ENCODE results near the gene HPF1. TPM values are rescaled to one million over a fixed set of nuclear protein-coding genes. Genes with fewer than 3 reads are reported as not detected.
A peak's percentile ranks its signal among the peaks of the same experiment; 100 is the strongest.

Gene HPF1
- total and polyA plus RNA-seq, 8 donors: 5.9 to 19.9 (median 9.5) TPM

GRCh38 chr4:169766741-169767140 lies 9.0 kb upstream of the HPF1 start:
- 67 to 78% methylated on average over 3 of the region's 3 CpGs for WGBS, 2 donors
- Histone ChIP-seq H3K27me3 (no peaks in the 10 kb centered on the region), H3K4me3 (no peak overlapping the region), H3K9me3 (no peaks in the 10 kb centered on the region), H3K36me3 (no peaks in the 10 kb centered on the region), H3K27ac (no peak overlapping the region), H3K4me1 (no peaks in the 10 kb centered on the region)
- ATAC-seq: no peak
- FAIRE-seq: no peak
- intact Hi-C loops (cut with DNase I): no loop called here
- DNase-seq: no peak
- no peak for TF ChIP-seq CTCF (IDR thresholded peaks at IDR 0.05)

- Histone ChIP-seq H3K4me3 (no peak overlapping the region), H3K4me1 (no peaks in the 10 kb centered on the region), H3K27me3 (no peaks in the 10 kb centered on the region), H3K27ac (no peak overlapping the region), H3K36me3 (no peaks in the 10 kb centered on the region), H3K9me3 (no peaks in the 10 kb centered on the region)
- ATAC-seq: no peak
- no peak for TF ChIP-seq CTCF (IDR thresholded peaks at IDR 0.05)
- FAIRE-seq: no peak
- WGBS, 2 donors: 81 to 91% methylated on average over 2 of the region's 2 CpGs
- intact Hi-C loops (cut with DNase I): no loop called here
- DNase-seq: no peak
These were observed 8.1 kb upstream of the HPF1 start for GRCh38 chr4:169765835-169766234.

GRCh38 chr4:169761846-169762245 lies 4.1 kb upstream of the HPF1 start:
- H3K36me3 ChIP-seq: no peaks in the 10 kb centered on the region
- TF ChIP-seq CTCF (IDR thresholded peaks at IDR 0.05): no peak
- intact Hi-C loops (cut with DNase I): no loop called here
- no peaks in the 10 kb centered on the region for H3K27me3 ChIP-seq
- DNase-seq (no peak), ATAC-seq (no peak), FAIRE-seq (no peak)
- no peaks in the 10 kb centered on the region for H3K9me3 ChIP-seq
- peaks cover 0 to 1% (median 1%) of the 10 kb centered on the region in 3 donors for H3K4me1 ChIP-seq
- WGBS, 2 donors: 44 to 51% methylated on average over 4 of the region's 4 CpGs
- H3K4me3 ChIP-seq: no peak overlapping the region
- no peak overlapping the region for H3K27ac ChIP-seq

- no peak for TF ChIP-seq CTCF (IDR thresholded peaks at IDR 0.05)
- 56 to 65% methylated on average over 11 of the region's 11 CpGs for WGBS, 2 donors
- Histone ChIP-seq H3K4me1 (peaks cover 7 to 13% (median 10%) of the 10 kb centered on the region in 3 donors), H3K27ac (peak overlapping the region in 1 of 4 donors; percentile 63), H3K36me3 (no peaks in the 10 kb centered on the region), H3K9me3 (no peaks in the 10 kb centered on the region), H3K27me3 (no peaks in the 10 kb centered on the region), H3K4me3 (peak overlapping the region in 2 of 4 donors; percentile 61 to 71)
- FAIRE-seq (no peak), ATAC-seq (peak in 1 of 4 donors; percentile 2), DNase-seq (no peak)
- intact Hi-C loops (cut with DNase I): no loop called here
These were observed 738 bp upstream of the HPF1 start for GRCh38 chr4:169758401-169758962.

- no peaks in the 10 kb centered on the region for H3K36me3 ChIP-seq
- TF ChIP-seq CTCF (IDR thresholded peaks at IDR 0.05): no peak
- H3K27me3 ChIP-seq: no peaks in the 10 kb centered on the region
- DNase-seq (peak in 1 of 6 donors; percentile 26), FAIRE-seq (peak; percentile 20), ATAC-seq (peak; percentile 13 to 36 (median 22))
- H3K9me3 ChIP-seq: no peaks in the 10 kb centered on the region
- 2% methylated on average over 13 of the region's 13 CpGs for WGBS, 2 donors
- H3K27ac ChIP-seq: peak overlapping the region; percentile 25 to 64 (median 60)
- H3K4me1 ChIP-seq: peaks cover 7 to 13% (median 10%) of the 10 kb centered on the region in 3 donors
- H3K4me3 ChIP-seq: peak overlapping the region; percentile 61 to 81 (median 72)
- intact Hi-C loops (cut with DNase I): no loop called here
These were observed 671 bp downstream of the HPF1 start for GRCh38 chr4:169756971-169757574.

All from pancreas (tissue), 10 donors.